ENCODE results near the gene CRY2. TPM values are rescaled to one million over a fixed set of nuclear protein-coding genes. Genes with fewer than 3 reads are reported as not detected.

CRY2 gene
- total and polyA plus RNA-seq, 10 of the 15 experiments (the other 5 are each of a cell fraction or from before 2014, with no cell fraction given) = 1.2 to 14.7 (median 8.1) TPM

GRCh38 chr11:45817191-45817590 is 30.1 kb upstream of the CRY2 start:
- in situ Hi-C loops (cut with MboI) = no loop called here
- H4K20me1 ChIP-seq (ENCODE audit: control insufficient read depth, insufficient read depth) = no peaks in the 10 kb centered on the region
- DNase-seq (ENCODE audit: low read depth, low spot score) (peak; percentile 43), ATAC-seq (peak; percentile 93), FAIRE-seq (peak; percentile 93)
- intact Hi-C loops (cut with micrococcal nuclease; ENCODE audit: unreplicated experiment) = no loop called here
- RAD21 ChIA-PET (ENCODE audit: unreplicated experiment) = interaction anchor here (1.0 to 3.5 kb wide), 6 partner anchors 11 to 30 kb away, joined by 3 to 13 read pairs (median 4); partner anchors contain the start of gene CRY2
- SMC1A ChIA-PET (ENCODE audit: uncharacterized antibody, unreplicated experiment) = interaction anchor here (0.6 to 3.9 kb wide), 5 partner anchors 11 to 446 kb away, joined by 3 to 17 read pairs (median 6); partner anchors contain the start of gene CRY2
- peak overlapping the region; percentile 61 for H3K4me2 ChIP-seq (ENCODE audit: control insufficient read depth, insufficient read depth)
- no peak overlapping the region for H3K4me3 ChIP-seq
- BruUV-seq (replicated peaks) = no TSS peak
- CTCF ChIA-PET = interaction anchor here (1.4 to 3.6 kb wide), 5 partner anchors 8 to 46 kb away, joined by 5 to 18 read pairs (median 7); no protein-coding TSS in a partner anchor
- H3K79me2 ChIP-seq (ENCODE audit: control insufficient read depth, insufficient read depth, low read length) = no peaks in the 10 kb centered on the region
- H3K9me3 ChIP-seq (replicated peaks; ENCODE audit: control insufficient read depth, insufficient read depth, low read length) = no peaks in the 10 kb centered on the region
- H2AFZ ChIP-seq (ENCODE audit: control insufficient read depth, low read depth, low read length) = peak overlapping the region; percentile 41
- WGBS (ENCODE audit: insufficient coverage, insufficient replicate concordance, low lambda C conversion rate, missing lambda C conversion rate) = 40% methylated on average over 3 of the region's 7 CpGs
- H3K9ac ChIP-seq (ENCODE audit: control insufficient read depth, insufficient read depth, low read length) = no peak overlapping the region
- H3K36me3 ChIP-seq (ENCODE audit: control insufficient read depth in 2 of 2, insufficient read depth in 2 of 2, low read length in 1 of 2) = no peaks in the 10 kb centered on the region; a peak in 1 of 4 replicates
- POLR2A ChIA-PET = interaction anchor here (0.8 to 3.0 kb wide), 7 partner anchors 11 to 101 kb away, joined by 3 to 19 read pairs (median 4); partner anchors contain the start of genes CRY2, PEX16 and SLC35C1
- no peaks in the 10 kb centered on the region for H3K27me3 ChIP-seq (replicated peaks in 1 of 2; ENCODE audit: control insufficient read depth in 2 of 2, insufficient read depth in 2 of 2, low read length in 1 of 2)
- peaks cover 10% of the 10 kb centered on the region for H3K4me1 ChIP-seq (ENCODE audit: control insufficient read depth, insufficient read depth, low read length)
- peak overlapping the region; percentile 53 for H3K27ac ChIP-seq (ENCODE audit: control insufficient read depth, insufficient read depth)
- TF ChIP-seq IRF4 (IDR thresholded peaks at IDR 0.05; ENCODE audit: low read depth, low read length) = 0 out of 2 replicates have a peak, but pooled peaks have one; percentile 16
- TF ChIP-seq, protein P1, sequence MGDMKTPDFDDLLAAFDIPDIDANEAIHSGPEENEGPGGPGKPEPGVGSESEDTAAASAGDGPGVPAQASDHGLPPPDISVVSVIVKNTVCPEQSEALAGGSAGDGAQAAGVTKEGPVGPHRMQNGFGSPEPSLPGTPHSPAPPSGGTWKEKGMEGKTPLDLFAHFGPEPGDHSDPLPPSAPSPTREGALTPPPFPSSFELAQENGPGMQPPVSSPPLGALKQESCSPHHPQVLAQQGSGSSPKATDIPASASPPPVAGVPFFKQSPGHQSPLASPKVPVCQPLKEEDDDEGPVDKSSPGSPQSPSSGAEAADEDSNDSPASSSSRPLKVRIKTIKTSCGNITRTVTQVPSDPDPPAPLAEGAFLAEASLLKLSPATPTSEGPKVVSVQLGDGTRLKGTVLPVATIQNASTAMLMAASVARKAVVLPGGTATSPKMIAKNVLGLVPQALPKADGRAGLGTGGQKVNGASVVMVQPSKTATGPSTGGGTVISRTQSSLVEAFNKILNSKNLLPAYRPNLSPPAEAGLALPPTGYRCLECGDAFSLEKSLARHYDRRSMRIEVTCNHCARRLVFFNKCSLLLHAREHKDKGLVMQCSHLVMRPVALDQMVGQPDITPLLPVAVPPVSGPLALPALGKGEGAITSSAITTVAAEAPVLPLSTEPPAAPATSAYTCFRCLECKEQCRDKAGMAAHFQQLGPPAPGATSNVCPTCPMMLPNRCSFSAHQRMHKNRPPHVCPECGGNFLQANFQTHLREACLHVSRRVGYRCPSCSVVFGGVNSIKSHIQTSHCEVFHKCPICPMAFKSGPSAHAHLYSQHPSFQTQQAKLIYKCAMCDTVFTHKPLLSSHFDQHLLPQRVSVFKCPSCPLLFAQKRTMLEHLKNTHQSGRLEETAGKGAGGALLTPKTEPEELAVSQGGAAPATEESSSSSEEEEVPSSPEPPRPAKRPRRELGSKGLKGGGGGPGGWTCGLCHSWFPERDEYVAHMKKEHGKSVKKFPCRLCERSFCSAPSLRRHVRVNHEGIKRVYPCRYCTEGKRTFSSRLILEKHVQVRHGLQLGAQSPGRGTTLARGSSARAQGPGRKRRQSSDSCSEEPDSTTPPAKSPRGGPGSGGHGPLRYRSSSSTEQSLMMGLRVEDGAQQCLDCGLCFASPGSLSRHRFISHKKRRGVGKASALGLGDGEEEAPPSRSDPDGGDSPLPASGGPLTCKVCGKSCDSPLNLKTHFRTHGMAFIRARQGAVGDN (IDR thresholded peaks at IDR 0.05) = peak; percentile 58; the same call in 1 of the 2 replicates
- peak; percentile 31; the same call in 1 of the 2 replicates for TF ChIP-seq EED (IDR thresholded peaks at IDR 0.05; ENCODE audit: low read depth)
- TF ChIP-seq SMARCA5 (IDR thresholded peaks at IDR 0.05) = peak; percentile 83; the same call in 1 of the 2 replicates
- no peak for TF ChIP-seq NFYB (IDR thresholded peaks at IDR 0.05; ENCODE audit: insufficient read depth, low read depth, low read length)
- TF ChIP-seq IKZF2 (IDR thresholded peaks at IDR 0.05) = peak; percentile 56
- peak; percentile 39; the same call in 1 of the 2 replicates for TF ChIP-seq RELB (IDR thresholded peaks at IDR 0.05; ENCODE audit: low read depth)
- TF ChIP-seq POU2F2 (IDR thresholded peaks at IDR 0.05; ENCODE audit: borderline replicate concordance, low read depth, low read length) = no peak
- TF ChIP-seq POLR2A (IDR thresholded peaks at IDR 0.05; ENCODE audit: low read depth, low read length) = no peak
- TF ChIP-seq RCOR1 (conservative IDR thresholded peaks at IDR 0.05; ENCODE audit: low read depth, low read length) = 0 out of 2 replicates have a peak, but pooled peaks have one; percentile 66
- TF ChIP-seq ZNF217 (IDR thresholded peaks at IDR 0.05) = peak; percentile 94
- TF ChIP-seq IRF5 (IDR thresholded peaks at IDR 0.05; ENCODE audit: borderline replicate concordance) = no peak
- TF ChIP-seq BHLHE40 (IDR thresholded peaks at IDR 0.05; ENCODE audit: borderline replicate concordance in 1 of 2, low read depth in 2 of 2, low read length in 1 of 2) = peak; percentile 18 to 74; a peak in 2 of 4 replicates
- no peak for TF ChIP-seq RB1 (IDR thresholded peaks at IDR 0.05; ENCODE audit: borderline replicate concordance)
- TF ChIP-seq RAD51 (IDR thresholded peaks at IDR 0.05) = peak; percentile 72
- TF ChIP-seq IKZF1 (conservative IDR thresholded peaks at IDR 0.05) = peak; percentile 63; the same call in 1 of the 2 replicates
- peak; percentile 92 for TF ChIP-seq SPI1 (IDR thresholded peaks at IDR 0.05; ENCODE audit: borderline replicate concordance, insufficient read depth, low read depth, low read length)
- TF ChIP-seq TCF7 (IDR thresholded peaks at IDR 0.05; ENCODE audit: borderline replicate concordance) = no peak

Measured in GM12878 (cell line).